ENCODE measurements around the gene IL13. TPM values are rescaled to one million over a fixed set of nuclear protein-coding genes. Genes with fewer than 3 reads are reported as not detected.

The IL13 gene
- total RNA-seq, 3 donors from 2014 or later: not detected

GRCh38 chr5:132655821-132656773 is 1.9 kb upstream of the IL13 start:
- DNase-seq: no peak
- Histone ChIP-seq H3K4me3 (no peak overlapping the region), H3K9me3 (no peaks in the 10 kb centered on the region), H3K36me3 (ENCODE audit: low read depth) (no peaks in the 10 kb centered on the region), H3K4me1 (ENCODE audit: low read depth) (no peaks in the 10 kb centered on the region)
- TF ChIP-seq, protein P1, sequence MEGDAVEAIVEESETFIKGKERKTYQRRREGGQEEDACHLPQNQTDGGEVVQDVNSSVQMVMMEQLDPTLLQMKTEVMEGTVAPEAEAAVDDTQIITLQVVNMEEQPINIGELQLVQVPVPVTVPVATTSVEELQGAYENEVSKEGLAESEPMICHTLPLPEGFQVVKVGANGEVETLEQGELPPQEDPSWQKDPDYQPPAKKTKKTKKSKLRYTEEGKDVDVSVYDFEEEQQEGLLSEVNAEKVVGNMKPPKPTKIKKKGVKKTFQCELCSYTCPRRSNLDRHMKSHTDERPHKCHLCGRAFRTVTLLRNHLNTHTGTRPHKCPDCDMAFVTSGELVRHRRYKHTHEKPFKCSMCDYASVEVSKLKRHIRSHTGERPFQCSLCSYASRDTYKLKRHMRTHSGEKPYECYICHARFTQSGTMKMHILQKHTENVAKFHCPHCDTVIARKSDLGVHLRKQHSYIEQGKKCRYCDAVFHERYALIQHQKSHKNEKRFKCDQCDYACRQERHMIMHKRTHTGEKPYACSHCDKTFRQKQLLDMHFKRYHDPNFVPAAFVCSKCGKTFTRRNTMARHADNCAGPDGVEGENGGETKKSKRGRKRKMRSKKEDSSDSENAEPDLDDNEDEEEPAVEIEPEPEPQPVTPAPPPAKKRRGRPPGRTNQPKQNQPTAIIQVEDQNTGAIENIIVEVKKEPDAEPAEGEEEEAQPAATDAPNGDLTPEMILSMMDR (IDR thresholded peaks at IDR 0.05): no peak
- peak; percentile 35 for ATAC-seq
- intact Hi-C loops (cut with DNase I, micrococcal nuclease): no loop called here

- intact Hi-C loops (cut with DNase I, micrococcal nuclease): no loop called here
- Histone ChIP-seq H3K9me3 (no peaks in the 10 kb centered on the region), H3K36me3 (ENCODE audit: low read depth) (no peaks in the 10 kb centered on the region), H3K4me1 (ENCODE audit: low read depth) (no peaks in the 10 kb centered on the region), H3K4me3 (no peak overlapping the region)
- TF ChIP-seq, protein P1 (IDR thresholded peaks at IDR 0.05): no peak
- DNase-seq (no peak), ATAC-seq (no peak)
These were observed 1.1 kb upstream of the IL13 start for GRCh38 chr5:132656774-132657355.

GRCh38 chr5:132658381-132659302 is 669 bp downstream of the IL13 start:
- Histone ChIP-seq H3K4me1 (ENCODE audit: low read depth) (no peaks in the 10 kb centered on the region), H3K4me3 (no peak overlapping the region), H3K9me3 (no peaks in the 10 kb centered on the region), H3K36me3 (ENCODE audit: low read depth) (no peaks in the 10 kb centered on the region)
- intact Hi-C loops (cut with DNase I, micrococcal nuclease): no loop called here
- DNase-seq (no peak), ATAC-seq (no peak)
- TF ChIP-seq, protein P1 (IDR thresholded peaks at IDR 0.05): no peak

DNA sequence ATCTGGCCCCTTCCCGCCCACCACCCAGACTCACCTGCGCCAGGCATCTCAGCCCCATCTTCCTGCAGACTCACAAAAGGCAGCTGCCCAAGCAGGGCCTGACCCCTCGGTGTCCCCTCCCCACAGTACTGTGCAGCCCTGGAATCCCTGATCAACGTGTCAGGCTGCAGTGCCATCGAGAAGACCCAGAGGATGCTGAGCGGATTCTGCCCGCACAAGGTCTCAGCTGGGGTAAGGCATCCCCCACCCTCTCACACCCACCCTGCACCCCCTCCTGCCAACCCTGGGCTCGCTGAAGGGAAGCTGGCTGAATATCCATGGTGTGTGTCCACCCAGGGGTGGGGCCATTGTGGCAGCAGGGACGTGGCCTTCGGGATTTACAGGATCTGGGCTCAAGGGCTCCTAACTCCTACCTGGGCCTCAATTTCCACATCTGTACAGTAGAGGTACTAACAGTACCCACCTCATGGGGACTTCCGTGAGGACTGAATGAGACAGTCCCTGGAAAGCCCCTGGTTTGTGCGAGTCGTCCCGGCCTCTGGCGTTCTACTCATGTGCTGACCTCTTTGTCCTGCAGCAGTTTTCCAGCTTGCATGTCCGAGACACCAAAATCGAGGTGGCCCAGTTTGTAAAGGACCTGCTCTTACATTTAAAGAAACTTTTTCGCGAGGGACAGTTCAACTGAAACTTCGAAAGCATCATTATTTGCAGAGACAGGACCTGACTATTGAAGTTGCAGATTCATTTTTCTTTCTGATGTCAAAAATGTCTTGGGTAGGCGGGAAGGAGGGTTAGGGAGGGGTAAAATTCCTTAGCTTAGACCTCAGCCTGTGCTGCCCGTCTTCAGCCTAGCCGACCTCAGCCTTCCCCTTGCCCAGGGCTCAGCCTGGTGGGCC is 1.9 kb downstream of the IL13 start:
- Histone ChIP-seq H3K4me3 (no peak overlapping the region), H3K9me3 (no peaks in the 10 kb centered on the region), H3K4me1 (ENCODE audit: low read depth) (no peaks in the 10 kb centered on the region), H3K36me3 (ENCODE audit: low read depth) (no peaks in the 10 kb centered on the region)
- TF ChIP-seq, protein P1 (IDR thresholded peaks at IDR 0.05): no peak
- ATAC-seq (no peak), DNase-seq (no peak)
- intact Hi-C loops (cut with DNase I, micrococcal nuclease): no loop called here

All from mucosa of descending colon (tissue), 3 donors.